D721Med (cell line): ENCODE measurements around the gene MINDY4.

Experiments used
- DNase-seq: peaks from one replicate; pipeline ENCODE4 v3.0.0; 2011; ENCODE audit warnings: low spot score; ENCODE audit not compliant: insufficient read length
- FAIRE-seq: peaks from 2 replicates; lab custom pipeline; 2011; peaks lifted over from hg19 to GRCh38; lab: Jason Lieb, UNC
- TF ChIP-seq, protein P1 (sequence below): IDR thresholded peaks from 2 replicates; pipeline ENCODE4 v1.5.1; 2012; ENCODE audit warnings: mild to moderate bottlenecking, control low read depth; ENCODE audit not compliant: insufficient read depth; ENCODE audit errors: missing control alignments

MINDY4 gene

DNA sequence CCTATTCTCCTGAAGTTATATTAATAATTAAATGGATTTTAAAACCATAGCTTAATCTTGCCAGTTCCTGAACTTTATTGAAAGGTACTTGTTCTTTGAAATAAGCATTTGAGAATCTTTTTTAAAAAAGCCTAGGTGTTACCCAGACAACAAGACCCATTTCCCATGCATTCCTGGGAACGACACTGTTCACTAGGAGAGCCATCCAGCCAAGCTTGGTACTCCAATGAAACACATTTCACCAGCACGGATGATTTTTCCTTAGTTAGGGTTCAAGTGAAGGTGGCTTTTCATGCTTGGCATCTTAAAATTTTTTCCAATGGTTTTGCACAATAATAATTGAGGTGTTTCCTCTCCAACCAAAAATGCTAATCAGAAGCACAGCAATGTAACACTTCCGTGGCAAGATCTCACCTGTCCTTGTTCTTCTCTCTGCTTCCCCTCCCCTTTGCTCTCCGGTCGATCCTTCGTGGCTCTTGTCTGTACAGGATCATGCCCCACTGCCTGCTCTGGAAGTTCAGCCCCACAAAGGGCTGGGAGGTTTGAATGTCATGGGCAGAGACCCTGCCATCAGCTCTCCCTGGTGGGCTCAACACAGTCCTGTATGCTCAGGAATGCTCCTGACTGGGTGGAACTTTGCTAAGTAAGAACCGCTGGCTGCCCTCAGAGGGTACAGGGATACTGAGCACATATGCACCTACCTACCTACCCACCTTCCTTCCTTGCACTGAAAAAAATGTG is 70.8 kb downstream of the MINDY4 start:
- TF ChIP-seq, protein P1, sequence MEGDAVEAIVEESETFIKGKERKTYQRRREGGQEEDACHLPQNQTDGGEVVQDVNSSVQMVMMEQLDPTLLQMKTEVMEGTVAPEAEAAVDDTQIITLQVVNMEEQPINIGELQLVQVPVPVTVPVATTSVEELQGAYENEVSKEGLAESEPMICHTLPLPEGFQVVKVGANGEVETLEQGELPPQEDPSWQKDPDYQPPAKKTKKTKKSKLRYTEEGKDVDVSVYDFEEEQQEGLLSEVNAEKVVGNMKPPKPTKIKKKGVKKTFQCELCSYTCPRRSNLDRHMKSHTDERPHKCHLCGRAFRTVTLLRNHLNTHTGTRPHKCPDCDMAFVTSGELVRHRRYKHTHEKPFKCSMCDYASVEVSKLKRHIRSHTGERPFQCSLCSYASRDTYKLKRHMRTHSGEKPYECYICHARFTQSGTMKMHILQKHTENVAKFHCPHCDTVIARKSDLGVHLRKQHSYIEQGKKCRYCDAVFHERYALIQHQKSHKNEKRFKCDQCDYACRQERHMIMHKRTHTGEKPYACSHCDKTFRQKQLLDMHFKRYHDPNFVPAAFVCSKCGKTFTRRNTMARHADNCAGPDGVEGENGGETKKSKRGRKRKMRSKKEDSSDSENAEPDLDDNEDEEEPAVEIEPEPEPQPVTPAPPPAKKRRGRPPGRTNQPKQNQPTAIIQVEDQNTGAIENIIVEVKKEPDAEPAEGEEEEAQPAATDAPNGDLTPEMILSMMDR: no peak
- no peak for FAIRE-seq
- no peak for DNase-seq

DNA sequence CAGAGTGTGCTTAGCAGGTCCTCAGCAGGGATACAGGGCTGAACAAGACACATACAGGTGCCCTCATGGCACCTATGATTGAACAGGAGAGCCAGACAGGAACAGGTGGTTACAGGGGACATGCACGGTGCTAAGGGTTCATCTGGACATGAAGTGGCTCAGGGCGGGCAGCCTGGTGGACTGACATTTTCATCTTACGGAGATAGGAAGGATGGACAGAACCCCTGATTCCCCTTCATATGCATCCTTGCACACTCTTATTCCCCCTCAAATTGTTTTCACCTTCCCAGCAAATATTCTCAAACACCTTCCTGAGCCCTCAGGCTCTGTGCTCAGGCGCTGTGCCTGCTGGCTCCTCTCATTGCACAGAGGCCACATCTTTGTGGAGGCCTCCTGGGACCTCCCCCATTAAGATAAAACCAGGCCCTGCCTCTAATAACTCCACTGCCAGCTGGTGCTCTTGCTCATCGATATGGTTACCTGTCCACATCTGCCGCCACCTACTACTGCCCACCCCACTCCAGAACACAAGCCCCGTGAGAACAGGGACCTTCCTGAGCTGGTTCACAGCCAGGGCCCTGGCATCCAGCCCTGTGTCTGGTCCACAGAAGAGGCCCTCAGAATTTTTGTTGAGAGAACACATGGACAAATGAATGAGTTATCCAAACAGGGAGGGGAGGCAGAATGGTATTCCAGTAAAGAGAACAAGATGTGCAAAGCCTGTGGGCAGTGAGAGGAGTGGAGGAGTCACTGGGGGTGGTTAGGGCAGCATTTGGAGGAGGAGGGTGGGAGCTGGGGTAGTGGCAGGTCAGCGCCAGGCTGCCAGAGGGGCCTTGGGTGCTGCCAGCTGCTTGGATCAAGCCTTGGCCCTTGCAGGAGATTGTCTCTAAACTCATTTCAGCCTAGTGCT is 71.6 kb downstream of the MINDY4 start:
- FAIRE-seq: no peak
- no peak for DNase-seq
- TF ChIP-seq, protein P1: no peak

DNA sequence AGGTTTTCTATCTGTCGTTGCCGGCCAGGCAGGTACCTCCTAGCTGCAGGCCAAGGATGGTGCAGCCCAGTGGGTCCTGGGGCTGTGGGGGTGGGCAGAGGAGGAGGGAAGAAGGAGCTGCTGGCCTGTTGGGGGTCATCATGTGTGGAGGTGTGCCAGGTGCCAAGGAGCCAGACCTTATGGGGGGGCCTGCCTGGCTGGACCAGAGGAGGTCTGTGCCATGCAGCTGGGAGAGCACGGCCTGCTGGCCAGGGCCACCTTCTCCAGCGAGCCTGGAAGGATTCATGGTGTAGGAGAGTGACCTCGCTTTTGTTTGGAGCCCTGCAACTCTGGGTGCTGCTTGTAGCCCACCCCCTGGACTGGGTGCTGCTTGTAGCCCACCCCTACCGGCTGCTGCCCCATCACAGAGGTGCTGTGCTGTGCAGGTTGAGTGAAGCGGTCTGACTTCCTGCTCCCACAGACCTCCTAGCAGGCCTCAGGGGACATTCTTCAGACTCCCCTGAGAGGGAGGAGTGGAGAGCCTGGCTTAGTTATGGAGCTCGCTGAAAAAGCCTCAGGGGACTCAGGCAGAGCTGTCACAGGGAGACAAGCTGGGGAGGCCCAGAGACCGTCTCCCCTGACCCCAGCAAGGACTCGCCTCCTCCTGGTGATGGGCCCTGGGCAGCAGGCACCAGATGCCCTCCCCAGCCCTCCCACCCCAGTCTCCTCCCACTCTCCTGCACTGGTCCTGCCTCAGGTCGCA is 72.7 kb downstream of the MINDY4 start:
- no peak for DNase-seq
- FAIRE-seq: no peak
- TF ChIP-seq, protein P1: no peak

DNA sequence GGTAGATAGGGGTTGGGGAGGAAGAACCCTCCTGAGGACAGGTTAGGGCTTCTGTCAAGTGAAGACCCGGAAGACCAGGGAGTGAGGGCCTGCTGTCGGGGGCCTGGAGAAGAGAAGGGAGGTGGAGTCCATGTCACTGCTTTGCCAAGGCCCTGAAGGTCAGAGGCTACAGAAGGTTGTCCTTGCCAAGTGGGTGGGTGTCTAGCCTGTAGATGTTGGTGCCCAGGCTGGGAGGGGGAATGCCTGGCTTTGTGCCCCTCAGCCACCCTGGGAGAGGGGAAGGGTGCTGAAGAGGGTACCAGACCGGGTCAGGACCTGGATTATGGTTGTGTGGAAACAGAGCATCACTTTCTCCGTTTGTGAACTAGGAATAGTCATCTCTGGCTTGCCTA is 73.3 kb downstream of the MINDY4 start:
- FAIRE-seq (no peak), DNase-seq (no peak)
- TF ChIP-seq, protein P1: no peak

DNA sequence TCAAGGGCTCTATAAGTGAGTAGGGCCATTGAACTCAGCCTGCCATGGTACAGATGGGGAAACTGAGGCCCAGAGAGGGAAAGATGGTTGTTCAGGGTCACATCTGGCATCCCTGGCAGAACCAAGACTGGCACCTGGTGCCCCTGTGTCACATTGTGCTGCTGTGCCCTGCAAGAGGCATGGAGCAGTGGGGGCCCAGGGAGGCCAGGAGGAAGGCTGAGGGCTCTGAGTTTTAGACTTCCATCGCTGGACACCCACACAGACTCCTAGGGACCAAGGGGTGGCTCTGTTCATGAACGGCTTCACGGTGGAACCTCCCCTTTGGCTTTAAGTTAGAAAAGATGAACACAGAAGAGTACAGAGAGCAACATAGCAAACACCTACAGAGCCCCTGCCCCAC is 73.7 kb downstream of the MINDY4 start:
- no peak for DNase-seq
- TF ChIP-seq, protein P1: no peak
- no peak for FAIRE-seq

DNA sequence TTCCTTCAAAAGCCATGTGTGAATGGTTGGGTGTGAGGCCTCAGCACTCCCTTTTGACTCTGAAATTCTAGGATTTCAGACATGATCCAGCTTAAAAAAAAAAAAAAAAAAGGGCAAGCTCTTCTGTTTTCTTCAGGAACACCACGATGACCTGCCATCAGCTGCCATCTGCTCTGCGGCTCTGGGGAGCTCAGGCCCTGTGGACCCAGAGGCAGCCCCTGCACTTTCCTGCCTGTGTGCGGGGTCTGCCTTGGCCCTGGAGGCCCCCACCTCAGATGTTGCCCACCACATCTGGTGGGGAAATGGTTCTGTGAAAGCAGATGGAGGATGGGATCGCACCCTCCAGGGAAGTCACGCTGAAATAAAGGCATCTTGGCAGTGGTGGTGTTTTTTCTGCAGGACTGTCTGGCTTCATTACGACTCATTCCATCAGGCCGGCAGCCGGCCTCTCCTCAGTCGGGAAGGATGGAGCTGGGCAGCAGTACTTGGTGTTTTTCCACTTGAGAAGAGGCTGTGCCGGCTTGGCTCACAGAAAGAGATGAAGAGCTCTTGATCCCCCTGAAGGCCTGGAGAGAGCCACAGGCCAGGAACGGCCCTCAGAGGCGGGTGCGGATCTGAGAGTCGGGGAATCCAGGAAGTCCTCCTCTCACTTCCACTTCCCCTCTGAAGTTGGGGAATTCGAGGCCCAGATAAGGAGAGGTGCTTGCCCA is 74.4 kb downstream of the MINDY4 start:
- TF ChIP-seq, protein P1: no peak
- DNase-seq (no peak), FAIRE-seq (no peak)
